Stimulated activated CD8-positive, alpha-beta memory T cell treated with anti-CD3 and anti-CD28 coated beads, Interleukin-12 subunit alpha, Interleukin-12 subunit beta, amount 100 ng/mL, for 24 hours (primary cell): ENCODE data around the gene LTK.
"Not testable (repeated sequence)": the region's sequence is repeated elsewhere in the genome, so short reads cannot be mapped to it uniquely, and the experiment has no call there.

Experiments
- DNase-seq: peaks from one replicate; pipeline ENCODE4 v3.0.0-alpha.2; 2020; ENCODE audit errors: extremely low read depth

LTK gene

GRCh38 chr15:41474941-41475340 is 38.7 kb downstream of the LTK start:
- DNase-seq = no peak

DNA sequence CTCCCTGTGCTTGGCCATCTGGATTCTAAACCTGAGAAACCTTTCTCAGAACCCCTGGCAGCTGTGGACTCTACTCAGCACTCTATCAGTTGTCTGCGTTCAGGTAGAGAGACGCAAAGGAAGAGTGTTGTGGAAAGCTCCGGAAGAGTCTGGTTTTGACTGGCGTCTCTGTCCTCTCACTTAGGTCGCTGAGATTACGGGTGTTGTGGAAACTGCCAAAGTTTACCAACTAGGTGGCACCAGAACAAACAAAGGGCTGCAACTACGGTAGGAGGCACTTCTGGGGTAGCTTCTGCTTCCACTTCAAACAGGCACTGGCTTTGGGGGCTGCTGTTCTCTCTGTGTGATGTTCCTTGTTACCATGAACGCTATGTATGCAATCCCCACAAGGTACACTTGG is 39.2 kb downstream of the LTK start:
- DNase-seq = no peak

GRCh38 chr15:41473418-41473817 is 40.2 kb downstream of the LTK start:
- no peak for DNase-seq

DNA sequence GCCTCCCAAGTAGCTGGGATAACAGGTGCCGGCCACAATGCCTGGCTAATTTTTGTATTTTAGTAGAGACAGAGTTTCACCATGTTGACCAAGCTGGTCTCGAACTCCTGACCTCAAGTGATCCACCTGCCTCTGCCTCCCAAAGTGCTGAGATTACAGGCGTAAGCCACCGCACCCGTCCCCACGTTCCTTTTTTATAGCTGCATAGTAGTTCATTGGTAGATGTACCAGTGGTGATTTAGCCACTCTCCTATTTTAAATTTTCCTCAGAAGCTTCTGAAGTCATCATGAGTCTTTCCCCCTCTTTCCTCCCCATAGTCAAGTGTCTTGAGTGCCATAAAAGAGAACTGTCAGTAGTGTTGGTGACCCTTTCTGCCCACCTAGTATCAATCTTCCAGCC is 44.0 kb downstream of the LTK start:
- not testable (repeated sequence) for DNase-seq

DNA sequence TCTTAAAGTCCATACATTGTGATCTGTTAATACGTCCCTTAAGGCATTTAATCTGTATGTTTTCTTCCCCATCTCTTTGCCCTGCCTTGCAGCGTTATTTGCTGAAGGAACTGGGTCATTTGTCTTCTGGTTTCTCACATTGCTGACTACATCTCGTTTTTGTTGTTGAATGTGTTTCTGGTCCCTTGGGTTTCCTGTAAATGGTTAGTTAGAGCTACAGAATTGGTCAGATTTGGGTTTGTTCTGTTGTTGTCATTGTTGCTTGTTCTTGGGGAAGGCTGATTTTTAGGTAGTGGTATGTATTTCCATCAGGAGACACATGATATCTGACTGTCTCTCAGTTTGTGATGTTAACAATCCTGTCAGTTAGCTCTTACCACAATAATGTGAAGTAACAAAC is 46.9 kb downstream of the LTK start:
- no peak for DNase-seq

DNA sequence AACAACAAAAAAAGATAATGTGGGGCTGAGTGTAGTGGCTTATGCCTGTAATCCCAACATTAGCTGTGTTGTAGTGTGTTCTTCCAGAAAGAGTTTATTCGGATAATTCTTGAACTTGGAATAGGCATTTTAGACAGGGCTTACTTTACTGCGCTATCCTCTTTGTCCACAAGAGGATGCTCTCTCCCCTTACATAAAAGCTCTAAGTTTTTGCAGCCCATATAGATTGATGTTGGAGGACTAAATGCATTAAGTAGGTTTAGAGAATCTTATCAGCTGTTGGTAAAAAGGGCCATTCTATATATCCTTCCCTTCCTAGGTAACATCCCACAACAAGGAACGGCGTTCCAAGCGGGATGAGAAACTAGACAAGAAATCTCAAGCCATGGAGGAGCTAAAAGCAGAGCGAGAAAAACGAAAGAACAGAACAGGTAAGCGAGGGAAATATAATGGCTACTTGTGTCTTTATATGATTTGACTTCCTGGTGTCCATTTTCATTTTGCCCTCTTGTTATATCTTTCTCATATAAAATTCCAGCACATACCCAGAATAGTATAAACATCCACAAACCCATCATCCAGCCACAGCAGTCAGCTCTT is 47.7 kb downstream of the LTK start:
- no peak for DNase-seq

- DNase-seq = no peak
Measured at GRCh38 chr15:41464889-41465580, 48.6 kb downstream of the LTK start.

- DNase-seq = no peak
Measured at GRCh38 chr15:41462084-41462795, 51.4 kb downstream of the LTK start.
